GM21717 (cell line): Measurements from ENCODE around the gene MRFAP1.
"Not testable (repeated sequence)": the region's sequence is repeated elsewhere in the genome, so short reads cannot be mapped to it uniquely, and the experiment has no call there.

Experiments
- ATAC-seq: cut with Tn5 transposase; IDR thresholded peaks from one replicate; pipeline ENCODE4 v1.9.1; 2021; ENCODE audit warnings: mild to moderate bottlenecking, moderate library complexity; ENCODE audit not compliant: unreplicated experiment

MRFAP1 gene

GRCh38 chr4:6610856-6611430, 29.5 kb upstream of the MRFAP1 start:
- ATAC-seq, result no peak

- no peak for ATAC-seq
Observed at GRCh38 chr4:6612961-6613675, 27.4 kb upstream of the MRFAP1 start.

GRCh38 chr4:6613676-6614651, 26.5 kb upstream of the MRFAP1 start:
- ATAC-seq, result no peak

- no peak for ATAC-seq
Observed at GRCh38 chr4:6614701-6615230, 25.7 kb upstream of the MRFAP1 start.

- ATAC-seq, result no peak
Observed at GRCh38 chr4:6616087-6616995, 24.1 kb upstream of the MRFAP1 start.

- no peak for ATAC-seq
Observed at GRCh38 chr4:6617246-6617645, 23.2 kb upstream of the MRFAP1 start.

GRCh38 chr4:6618386-6619115, 21.9 kb upstream of the MRFAP1 start:
- no peak for ATAC-seq

GRCh38 chr4:6619116-6619465, 21.4 kb upstream of the MRFAP1 start:
- ATAC-seq, result no peak

- no peak for ATAC-seq
Observed at GRCh38 chr4:6619466-6620255, 20.8 kb upstream of the MRFAP1 start.

- ATAC-seq, result no peak
Observed at GRCh38 chr4:6620296-6620695, 20.2 kb upstream of the MRFAP1 start.

- no peak for ATAC-seq
Observed at GRCh38 chr4:6620891-6621555, 19.5 kb upstream of the MRFAP1 start.

GRCh38 chr4:6621556-6621927, 18.9 kb upstream of the MRFAP1 start:
- ATAC-seq, result no peak

GRCh38 chr4:6622744-6623143, 17.7 kb upstream of the MRFAP1 start:
- ATAC-seq, result no peak

GRCh38 chr4:6625256-6625655, 15.2 kb upstream of the MRFAP1 start:
- no peak for ATAC-seq

- no peak for ATAC-seq
Observed at GRCh38 chr4:6626066-6626465, 14.4 kb upstream of the MRFAP1 start.

- no peak for ATAC-seq
Observed at GRCh38 chr4:6627832-6628231, 12.7 kb upstream of the MRFAP1 start.

- not testable (repeated sequence) for ATAC-seq
Observed at GRCh38 chr4:6628484-6628883, 12.0 kb upstream of the MRFAP1 start.

GRCh38 chr4:6632125-6632524, 8.4 kb upstream of the MRFAP1 start:
- no peak for ATAC-seq
